GM21723 (cell line): Measurements from ENCODE around the gene CCNB3.

Experiments used
- ATAC-seq: cut with Tn5 transposase; IDR thresholded peaks from one replicate; pipeline ENCODE4 v1.9.1; 2021; ENCODE audit warnings: mild to moderate bottlenecking, moderate library complexity; ENCODE audit not compliant: unreplicated experiment

The CCNB3 gene

DNA sequence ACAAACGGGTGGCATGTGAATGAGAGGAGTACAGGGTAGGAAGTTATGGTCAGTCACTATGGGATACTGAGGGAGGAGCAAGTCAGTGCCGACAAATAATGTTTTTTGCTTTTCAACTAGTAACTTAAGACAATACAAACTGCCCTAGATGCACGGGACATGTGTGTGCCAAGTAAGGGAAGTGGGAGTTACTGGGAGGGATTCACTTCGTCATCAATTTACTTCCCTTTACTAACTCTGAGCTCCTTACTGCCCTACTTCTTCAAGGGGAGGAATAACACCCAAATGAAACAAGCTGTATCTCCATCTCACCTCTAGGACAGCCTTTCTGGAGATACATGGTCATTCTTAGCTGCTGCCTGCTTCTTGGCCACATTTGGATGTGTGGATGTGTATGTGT is 168.4 kb downstream of the CCNB3 start:
- no peak for ATAC-seq

DNA sequence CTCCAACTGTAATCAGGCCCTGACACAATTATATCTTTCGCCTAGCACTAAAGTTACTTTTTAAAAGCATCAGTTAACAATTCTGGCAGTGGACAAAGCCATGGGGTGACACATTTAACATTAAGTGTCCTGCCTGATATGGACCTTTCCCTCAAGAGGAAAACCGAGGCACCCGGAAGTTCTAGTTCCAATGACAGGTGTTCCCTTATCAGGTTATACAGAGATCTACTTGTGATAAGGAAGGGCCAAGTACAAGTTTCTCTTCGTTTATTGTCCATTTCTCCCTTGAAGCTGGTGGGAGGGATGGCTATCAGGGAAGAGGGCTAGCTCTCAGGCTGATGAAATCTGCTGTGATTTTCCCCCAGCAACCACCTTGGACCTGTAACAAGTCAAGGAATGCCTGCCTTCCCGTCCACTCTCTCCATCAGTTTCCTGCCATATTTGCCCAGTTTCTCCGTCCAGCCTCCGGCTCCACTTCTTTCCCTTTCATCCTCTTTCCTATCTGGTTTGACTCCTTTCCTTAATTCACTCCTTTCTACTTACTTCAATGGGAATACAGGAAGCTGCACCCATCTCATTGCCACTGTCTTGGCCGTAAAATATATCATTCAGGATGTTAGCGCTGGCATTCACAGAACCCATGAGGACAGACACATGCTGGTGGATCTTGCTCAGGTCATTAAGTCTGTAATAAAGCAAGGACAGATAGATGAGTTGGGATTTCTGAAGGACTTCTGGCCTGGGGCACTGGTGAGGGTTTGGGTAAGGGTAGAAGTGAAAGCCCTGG is 171.1 kb downstream of the CCNB3 start:
- no peak for ATAC-seq

DNA sequence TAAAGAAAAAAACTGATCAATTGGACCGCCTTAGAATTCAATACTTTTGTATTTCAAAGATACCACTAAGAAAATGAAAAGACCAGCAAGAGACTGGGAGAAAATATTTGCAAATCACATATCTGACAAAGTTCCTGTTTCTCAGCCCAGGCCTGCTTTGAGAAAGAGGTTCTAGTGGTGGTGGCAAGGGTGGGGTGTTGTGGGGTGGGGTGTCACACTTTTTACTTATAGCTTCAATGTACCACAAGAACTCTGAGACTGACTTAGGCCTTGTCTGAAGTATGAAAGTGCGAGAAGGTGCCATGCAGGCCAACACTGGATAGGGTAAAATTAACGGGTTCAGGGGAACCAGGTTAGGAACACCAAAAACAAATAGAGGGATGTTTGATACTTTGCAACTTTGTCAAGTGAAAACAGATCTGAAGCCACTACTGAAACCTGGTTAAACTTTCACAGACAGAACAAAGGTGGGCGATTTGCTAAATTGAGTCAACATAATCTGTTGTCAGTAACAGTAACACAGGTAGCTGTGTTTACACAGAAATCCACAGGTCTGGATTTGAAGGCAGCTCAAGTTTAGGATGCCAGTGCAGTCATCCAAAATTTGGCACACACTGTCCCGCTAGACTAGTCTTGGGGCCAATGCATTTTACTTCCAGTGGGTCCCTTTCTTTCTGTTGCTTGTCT is 177.3 kb downstream of the CCNB3 start:
- no peak for ATAC-seq

DNA sequence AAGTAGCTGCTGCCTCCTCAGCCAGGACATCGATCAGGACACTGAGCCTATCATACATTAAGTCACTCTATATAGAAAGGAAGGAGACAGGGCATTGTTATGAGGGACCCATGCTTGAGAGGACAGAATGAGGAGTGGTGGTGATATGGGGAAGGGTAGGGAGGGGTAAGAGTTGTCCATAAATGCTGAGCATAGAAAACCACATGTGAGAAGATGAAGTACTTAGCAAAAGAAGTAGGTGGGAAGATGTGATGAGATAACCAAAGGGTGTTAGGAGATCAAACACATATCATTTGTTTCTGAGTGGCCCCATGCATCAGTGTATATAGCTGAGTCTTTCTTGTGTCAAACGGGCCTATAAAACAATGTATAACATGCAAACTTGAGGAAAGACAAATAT is 182.0 kb downstream of the CCNB3 start:
- no peak for ATAC-seq

DNA sequence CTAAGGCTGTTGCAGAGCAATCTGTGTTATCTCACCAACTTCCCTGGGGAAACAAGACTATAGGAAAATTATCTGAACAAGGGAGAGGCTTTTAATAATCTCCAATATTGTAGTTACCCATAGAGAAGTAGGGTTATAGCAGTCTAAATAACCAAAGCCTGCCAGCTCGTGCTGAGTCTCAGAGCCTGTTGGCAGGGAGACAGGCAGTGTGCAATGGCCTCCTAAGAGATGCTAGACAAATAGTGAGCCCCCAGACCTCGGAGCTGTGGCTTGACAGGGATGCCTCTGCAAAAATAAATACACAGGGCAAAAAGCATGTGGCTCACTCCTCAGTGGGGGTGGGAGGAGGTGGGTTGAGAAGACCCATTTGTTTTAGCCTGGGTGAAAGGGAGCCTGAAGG is 189.3 kb downstream of the CCNB3 start:
- ATAC-seq = no peak
